Fibroblast of lung (primary cell): ENCODE data around the gene AKNAD1. TPM values are rescaled to one million over a fixed set of nuclear protein-coding genes. Genes with fewer than 3 reads are reported as not detected.

ENCODE experiments used
- DNase-seq, 2 donors: peaks; one replicate each; pipeline versions ENCODE4 v3.0.0 to v3.0.0-alpha.2; 2010; ENCODE audit warnings: low read depth in 2 of 2
- H2AFZ ChIP-seq: 2 replicates; pipeline ENCODE4 v1.5.1; 2012; ENCODE audit warnings: low read length, control low read depth, inconsistent platforms
- H3K27ac ChIP-seq: 2 replicates; pipeline ENCODE4 v1.5.1; 2011; ENCODE audit warnings: low read length, control low read depth; ENCODE audit not compliant: insufficient read depth
- H3K27me3 ChIP-seq: 2 replicates; pipeline ENCODE4 v1.5.1; 2011; ENCODE audit warnings: mild to moderate bottlenecking, low read length; ENCODE audit not compliant: control insufficient read depth, insufficient read depth
- H3K36me3 ChIP-seq: 2 replicates; pipeline ENCODE4 v1.5.1; 2011; ENCODE audit warnings: low read length; ENCODE audit not compliant: control insufficient read depth, insufficient read depth
- H3K4me1 ChIP-seq: 2 replicates; pipeline ENCODE4 v1.5.1; 2011; ENCODE audit warnings: low read length; ENCODE audit not compliant: control insufficient read depth, insufficient read depth; ENCODE audit errors: extremely low read depth
- H3K4me2 ChIP-seq: 2 replicates; pipeline ENCODE4 v1.5.1; 2011; ENCODE audit warnings: low read length, control low read depth; ENCODE audit not compliant: insufficient read depth; ENCODE audit errors: extremely low read depth
- H3K4me3 ChIP-seq, 4 experiments: fragments of 200-600 bp in 1 of 4; sonication (generic) in 1 of 4; replicated peaks in 1 of 4; 2 replicates each; pipeline ENCODE4 v1.5.1; 2011 to 2016; ENCODE audit warnings: low read length in 4 of 4, low read depth in 3 of 4, mild to moderate bottlenecking in 3 of 4, control low read depth in 2 of 4, inconsistent platforms in 1 of 4, mixed read lengths in 1 of 4; ENCODE audit not compliant: insufficient read depth in 1 of 4; ENCODE audit errors: control extremely low read depth in 1 of 4
- H3K79me2 ChIP-seq: 2 replicates; pipeline ENCODE4 v1.5.1; 2012; ENCODE audit warnings: mild to moderate bottlenecking, low read length, inconsistent platforms; ENCODE audit not compliant: control insufficient read depth, insufficient read depth
- H3K9ac ChIP-seq: 2 replicates; pipeline ENCODE4 v1.5.1; 2011; ENCODE audit warnings: mild to moderate bottlenecking, low read length, control low read depth; ENCODE audit not compliant: insufficient read depth
- H3K9me3 ChIP-seq: 2 replicates; pipeline ENCODE4 v1.5.1; 2012; ENCODE audit warnings: low read depth, low read length; ENCODE audit not compliant: control insufficient read depth, insufficient read depth
- H4K20me1 ChIP-seq: 2 replicates; pipeline ENCODE4 v1.5.1; 2011; ENCODE audit warnings: low read length; ENCODE audit not compliant: control insufficient read depth, insufficient read depth; ENCODE audit errors: extremely low read depth
- EZH2 ChIP-seq: IDR thresholded peaks from 2 replicates; pipeline ENCODE4 v1.5.1; 2012; ENCODE audit warnings: low read length, control low read depth, mild to moderate bottlenecking; ENCODE audit errors: missing control alignments
- polyA plus RNA-seq, 2 donors: library from polyadenylated mRNA; depleted of rRNA in 1 of 2; stranded (reverse) in 1 of 2; unstranded in 1 of 2; fragments of >200 nt; gene quantifications; 2 replicates each; pipeline ENCODE4 v1.2.1, GENCODE V29; 2011 to 2012; ENCODE audit warnings: missing spikeins in 1 of 2
- total RNA-seq: library from RNA; depleted of rRNA; stranded (reverse); fragments of >200 nt; gene quantifications from 2 replicates; pipeline ENCODE4 v1.2.1, GENCODE V29; 2014
- TF ChIP-seq, protein P1 (sequence below), 2 donors: IDR thresholded peaks in 1 of 2; conservative IDR thresholded peaks in 1 of 2; 1 replicate in 1 of 2; 2 replicates in 1 of 2; pipeline ENCODE4 v1.5.1; 2011 to 2012; ENCODE audit warnings: low read length in 2 of 2, control low read depth in 1 of 2, inconsistent platforms in 1 of 2, low read depth in 1 of 2, mild to moderate bottlenecking in 1 of 2

The AKNAD1 gene
- total and polyA plus RNA-seq, 2 donors (not counting 1 experiment from before 2014, with no cell fraction given), result 0.17 to 1.2 TPM

DNA sequence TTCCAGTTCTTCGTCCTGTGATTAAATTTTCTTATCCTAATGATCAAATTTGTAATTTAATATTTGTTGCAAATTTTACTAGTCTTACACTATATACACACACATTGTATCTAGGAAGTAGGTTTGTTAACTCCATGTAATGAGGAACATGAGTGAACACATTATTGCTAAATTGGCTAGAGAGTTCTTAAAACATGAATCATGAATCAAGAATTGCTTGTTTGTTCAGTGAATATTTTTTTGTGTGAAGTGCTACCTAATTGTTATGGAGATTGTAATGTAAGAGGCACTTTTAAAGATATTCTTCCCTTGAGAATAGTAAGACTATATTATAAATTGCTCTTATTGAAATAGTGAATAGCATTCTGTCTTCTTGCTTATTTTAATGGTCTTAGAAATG lies 24.5 kb upstream of the AKNAD1 start:
- Histone ChIP-seq H3K27me3 (no peaks in the 10 kb centered on the region), H3K4me2 (no peak overlapping the region), H3K4me3 (peak overlapping the region in 1 of 4 experiments; percentile 12), H4K20me1 (no peaks in the 10 kb centered on the region), H3K79me2 (peaks cover 85% of the 10 kb centered on the region), H3K4me1 (peaks cover 4% of the 10 kb centered on the region), H3K9ac (no peak overlapping the region), H2AFZ (no peak overlapping the region), H3K27ac (no peak overlapping the region), H3K9me3 (no peaks in the 10 kb centered on the region), H3K36me3 (no peaks in the 10 kb centered on the region)
- TF ChIP-seq, protein P1, sequence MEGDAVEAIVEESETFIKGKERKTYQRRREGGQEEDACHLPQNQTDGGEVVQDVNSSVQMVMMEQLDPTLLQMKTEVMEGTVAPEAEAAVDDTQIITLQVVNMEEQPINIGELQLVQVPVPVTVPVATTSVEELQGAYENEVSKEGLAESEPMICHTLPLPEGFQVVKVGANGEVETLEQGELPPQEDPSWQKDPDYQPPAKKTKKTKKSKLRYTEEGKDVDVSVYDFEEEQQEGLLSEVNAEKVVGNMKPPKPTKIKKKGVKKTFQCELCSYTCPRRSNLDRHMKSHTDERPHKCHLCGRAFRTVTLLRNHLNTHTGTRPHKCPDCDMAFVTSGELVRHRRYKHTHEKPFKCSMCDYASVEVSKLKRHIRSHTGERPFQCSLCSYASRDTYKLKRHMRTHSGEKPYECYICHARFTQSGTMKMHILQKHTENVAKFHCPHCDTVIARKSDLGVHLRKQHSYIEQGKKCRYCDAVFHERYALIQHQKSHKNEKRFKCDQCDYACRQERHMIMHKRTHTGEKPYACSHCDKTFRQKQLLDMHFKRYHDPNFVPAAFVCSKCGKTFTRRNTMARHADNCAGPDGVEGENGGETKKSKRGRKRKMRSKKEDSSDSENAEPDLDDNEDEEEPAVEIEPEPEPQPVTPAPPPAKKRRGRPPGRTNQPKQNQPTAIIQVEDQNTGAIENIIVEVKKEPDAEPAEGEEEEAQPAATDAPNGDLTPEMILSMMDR (conservative IDR thresholded peaks at IDR 0.05 in 1 of 2, IDR thresholded peaks at IDR 0.05 in 1 of 2; ENCODE audit: low read depth in 1 of 2, low read length in 2 of 2), result no peak
- TF ChIP-seq EZH2, result no peak
- peak; percentile 45 to 51 for DNase-seq

DNA sequence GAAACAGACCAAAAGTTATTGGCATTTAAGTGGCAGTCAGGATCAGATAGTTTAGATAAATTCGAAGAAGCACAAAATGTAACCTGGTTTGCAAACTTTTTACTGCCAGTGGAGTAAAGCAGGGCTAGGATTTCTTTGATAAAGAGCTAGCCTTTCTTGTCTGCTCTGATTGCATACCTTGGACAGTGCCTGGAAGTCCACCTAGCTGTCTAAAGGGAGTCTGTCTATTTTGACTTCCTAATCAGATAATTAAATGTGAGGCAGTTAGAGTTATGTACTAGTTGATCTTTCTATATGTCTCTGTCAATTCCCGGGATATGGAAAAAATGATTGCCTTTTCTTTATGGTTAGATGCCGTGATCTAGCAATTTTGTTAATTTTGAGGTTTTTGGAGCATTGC lies 24.0 kb upstream of the AKNAD1 start:
- Histone ChIP-seq H3K27me3 (no peaks in the 10 kb centered on the region), H3K27ac (no peak overlapping the region), H3K9ac (no peak overlapping the region), H2AFZ (no peak overlapping the region), H3K9me3 (no peaks in the 10 kb centered on the region), H3K79me2 (peaks cover 83% of the 10 kb centered on the region), H3K4me2 (peak overlapping the region; percentile 26), H4K20me1 (no peaks in the 10 kb centered on the region), H3K4me3 (peak overlapping the region in 1 of 4 experiments; percentile 12), H3K4me1 (peaks cover 4% of the 10 kb centered on the region), H3K36me3 (no peaks in the 10 kb centered on the region)
- peak in 1 of 2 donors; percentile 26 for DNase-seq
- TF ChIP-seq, protein P1 (conservative IDR thresholded peaks at IDR 0.05 in 1 of 2, IDR thresholded peaks at IDR 0.05 in 1 of 2; ENCODE audit: low read depth in 1 of 2, low read length in 2 of 2), result no peak
- no peak for TF ChIP-seq EZH2

DNA sequence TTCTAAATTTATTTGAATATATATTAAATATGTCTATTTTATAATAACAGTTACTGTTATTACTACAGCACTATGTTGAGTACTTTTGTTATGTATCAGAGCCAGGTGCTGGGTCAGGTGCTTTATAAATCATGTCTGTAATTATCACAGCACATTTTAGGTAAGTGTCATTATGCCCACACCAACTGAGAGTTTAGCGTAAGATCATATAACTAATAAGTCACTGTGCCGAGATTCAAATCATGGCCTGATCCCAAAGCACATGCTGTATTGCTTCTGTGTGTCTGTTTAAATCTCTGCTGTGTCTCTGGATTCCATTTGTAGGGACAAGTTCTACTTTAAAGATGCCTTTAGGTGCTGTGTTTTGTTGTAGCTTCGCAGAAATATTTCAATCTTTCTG lies 21.8 kb upstream of the AKNAD1 start:
- H3K4me1 ChIP-seq, result peaks cover 4% of the 10 kb centered on the region
- peak overlapping the region; percentile 44 to 97 (median 78) for H3K4me3 ChIP-seq
- H3K27ac ChIP-seq, result peak overlapping the region; percentile 29
- H2AFZ ChIP-seq, result no peak overlapping the region
- no peaks in the 10 kb centered on the region for H3K27me3 ChIP-seq
- H3K36me3 ChIP-seq, result no peaks in the 10 kb centered on the region
- TF ChIP-seq EZH2, result no peak
- TF ChIP-seq, protein P1 (conservative IDR thresholded peaks at IDR 0.05 in 1 of 2, IDR thresholded peaks at IDR 0.05 in 1 of 2; ENCODE audit: low read depth in 1 of 2, low read length in 2 of 2), result no peak
- H3K4me2 ChIP-seq, result peak overlapping the region; percentile 84
- H3K9me3 ChIP-seq, result no peaks in the 10 kb centered on the region
- no peak overlapping the region for H3K9ac ChIP-seq
- peak in 1 of 2 donors; percentile 31 for DNase-seq
- peaks cover 67% of the 10 kb centered on the region for H3K79me2 ChIP-seq
- H4K20me1 ChIP-seq, result no peaks in the 10 kb centered on the region
